ENCODE data around the gene SEMA3C.

GRCh38 chr7:80858141-80858903 is 60.5 kb downstream of the SEMA3C start:
- TF ChIP-seq EZH2phosphoT487 (IDR thresholded peaks at IDR 0.05; ENCODE audit: borderline replicate concordance) (no peak), CTCF (conservative IDR thresholded peaks at IDR 0.05; ENCODE audit: low read length) (no peak)

All from Loucy (cell line).